B cell (primary cell): ENCODE results near the gene BCL2L13. TPM values are rescaled to one million over a fixed set of nuclear protein-coding genes. Genes with fewer than 3 reads are reported as not detected.

Source experiments
- ATAC-seq: fragments of 200-7000 bp; cut with Tn5 transposase; one replicate; pipeline ENCODE4 v1.10.0; 2021; ENCODE audit warnings: low read depth, mild to moderate bottlenecking, moderate number of reproducible peaks, moderate library complexity
- CTCF ChIA-PET: fragments of 350-600 bp; sonication (Branson Sonifier 250); formaldehyde crosslinking; loops from one replicate; lab custom pipeline; 2021; ENCODE audit warnings: antibody characterized with exemption, inconsistent platforms; lab: Charles Lee
- POLR2A ChIA-PET: fragments of 350-600 bp; sonication (Branson Sonifier 250); formaldehyde crosslinking; loops from one replicate; lab custom pipeline; 2021; ENCODE audit warnings: antibody characterized with exemption; lab: Charles Lee
- DNase-seq: peaks from one replicate; pipeline ENCODE4 v3.0.0; 2013
- H2AFZ ChIP-seq: 2 replicates; pipeline ENCODE4 v1.6.1; 2012; ENCODE audit warnings: mild to moderate bottlenecking, low read depth, low read length; ENCODE audit not compliant: insufficient read depth, poor library complexity, severe bottlenecking
- H3K27ac ChIP-seq, 2 donors: 1 replicate in 1 of 2; 2 replicates in 1 of 2; pipeline ENCODE4 v1.5.1; 2012 to 2013; ENCODE audit warnings: low read length in 2 of 2, mild to moderate bottlenecking in 2 of 2, moderate library complexity in 1 of 2
- H3K27me3 ChIP-seq, 4 experiments: fragments of 200-600 bp in 1 of 4; sonication (generic) in 1 of 4; replicated peaks in 1 of 4; 1 replicate in 2 of 4; 2 replicates in 2 of 4; pipeline versions ENCODE4 v1.6.1 to v1.7.0; 2013 to 2016; ENCODE audit warnings: low read length in 3 of 4, mild to moderate bottlenecking in 2 of 4, mixed read lengths in 1 of 4, moderate library complexity in 1 of 4; ENCODE audit not compliant: insufficient read depth in 4 of 4, control insufficient read depth in 3 of 4; ENCODE audit errors: control extremely low read depth in 1 of 4
- H3K36me3 ChIP-seq, 2 experiments: replicated peaks in 1 of 2; 1 replicate in 1 of 2; 2 replicates in 1 of 2; pipeline versions ENCODE4 v1.6.1 to v1.7.1; 2013; ENCODE audit warnings: low read length in 1 of 2; ENCODE audit not compliant: insufficient read depth in 2 of 2, control insufficient read depth in 1 of 2; ENCODE audit errors: control extremely low read depth in 1 of 2, extremely low read depth in 1 of 2
- H3K4me1 ChIP-seq, 2 donors: fragments of 200-600 bp in 1 of 2; sonication (generic) in 1 of 2; 1 replicate in 1 of 2; 2 replicates in 1 of 2; pipeline versions ENCODE4 v1.5.1 to v1.6.1; 2013 to 2017; ENCODE audit warnings: low read length in 2 of 2; ENCODE audit not compliant: control insufficient read depth in 2 of 2, insufficient read depth in 2 of 2
- H3K4me2 ChIP-seq: replicated peaks from 2 replicates; pipeline ENCODE3; 2012; ENCODE audit warnings: mild to moderate bottlenecking, low read depth, low read length; ENCODE audit not compliant: poor library complexity, severe bottlenecking
- H3K4me3 ChIP-seq, 5 experiments: fragments of 200-600 bp in 1 of 5; sonication (generic) in 1 of 5; 1 replicate in 3 of 5; 2 replicates in 2 of 5; pipeline versions ENCODE4 v1.5.1 to v1.7.0; 2011 to 2016; ENCODE audit warnings: low read length in 4 of 5, mild to moderate bottlenecking in 4 of 5, low read depth in 2 of 5, control low read depth in 1 of 5, moderate library complexity in 1 of 5; ENCODE audit not compliant: insufficient read depth in 1 of 5; ENCODE audit errors: control extremely low read depth in 1 of 5, extremely low read depth in 1 of 5
- H3K79me2 ChIP-seq: fragments of 200-600 bp; sonication (generic); one replicate; pipeline ENCODE4 v1.6.0; 2016; ENCODE audit warnings: low read length; ENCODE audit not compliant: control insufficient read depth, insufficient read depth
- H3K9ac ChIP-seq: fragments of 200-600 bp; sonication (generic); 2 replicates; pipeline ENCODE4 v1.6.1; 2017; ENCODE audit warnings: mild to moderate bottlenecking, low read length, moderate library complexity
- H3K9me3 ChIP-seq, 3 donors: one replicate each; pipeline versions ENCODE4 v1.6.1 to v1.7.1; 2013; ENCODE audit warnings: low read length in 2 of 3; ENCODE audit not compliant: control insufficient read depth in 2 of 3, insufficient read depth in 1 of 3; ENCODE audit errors: control extremely low read depth in 1 of 3
- H4K20me1 ChIP-seq: 2 replicates; pipeline ENCODE4 v1.6.0; 2012; ENCODE audit warnings: mild to moderate bottlenecking, low read length; ENCODE audit not compliant: insufficient read depth, control insufficient read depth, poor library complexity, severe bottlenecking
- H3K27ac Mint-ChIP-seq: one replicate; pipeline ENCODE4 v1.8.0; 2021; ENCODE audit warnings: mixed read lengths
- H3K27me3 Mint-ChIP-seq: one replicate; pipeline ENCODE4 v1.8.0; 2021; ENCODE audit warnings: mixed read lengths
- H3K4me1 Mint-ChIP-seq: one replicate; pipeline ENCODE4 v1.8.0; 2021; ENCODE audit warnings: mixed read lengths
- H3K4me3 Mint-ChIP-seq: one replicate; pipeline ENCODE4 v1.8.0; 2021; ENCODE audit warnings: mixed read lengths
- H3K9me3 Mint-ChIP-seq: one replicate; pipeline ENCODE4 v1.8.0; 2022; ENCODE audit warnings: mixed read lengths; ENCODE audit not compliant: insufficient read depth
- EZH2 ChIP-seq: IDR thresholded peaks from 2 replicates; pipeline ENCODE4 v1.6.1; 2012; ENCODE audit warnings: borderline replicate concordance, low read depth, mild to moderate bottlenecking, moderate library complexity, low read length; ENCODE audit not compliant: insufficient read depth, poor library complexity, severe bottlenecking
- WGBS: methylation state at CpG from one replicate; pipeline ENCODE4 v1.1.5; 2013; ENCODE audit warnings: missing lambda C conversion rate; ENCODE audit not compliant: insufficient coverage; 5-methylcytosine and 5-hydroxymethylcytosine counted together
- intact Hi-C: fragments of 100-400 bp; cut with micrococcal nuclease; formaldehyde crosslinking; loops from one replicate; pipeline ENCODE4 v1.10.0; 2022
- polyA plus RNA-seq: library from polyadenylated mRNA; depleted of rRNA; stranded (reverse); fragments of >200 nt; gene quantifications from 2 replicates; pipeline ENCODE4 v1.2.3, GENCODE V29; 2012
- total RNA-seq, 2 donors: library from RNA; stranded (reverse); fragments of 120-200 nt in 1 of 2; gene quantifications; 1 replicate in 1 of 2; 2 replicates in 1 of 2; pipeline versions ENCODE4 v1.2.3 to v1.2.4, GENCODE V29; 2013 to 2022
- TF ChIP-seq, protein P1 (sequence below): fragments of 200-600 bp; IDR thresholded peaks from one replicate; pipeline ENCODE4 v1.8.0; 2022; ENCODE audit warnings: antibody characterized with exemption, mild to moderate bottlenecking

Gene BCL2L13
- total and polyA plus RNA-seq, 2 donors (not counting 1 experiment from before 2014, with no cell fraction given): 19.2 to 29.9 TPM

- CTCF ChIA-PET: interaction anchor here (0.8 kb wide), 1 partner anchor 10 kb away, joined by 3 read pairs; no protein-coding TSS in a partner anchor
- H3K4me1 ChIP-seq: no peaks in the 10 kb centered on the region
- H3K4me1 Mint-ChIP-seq: peaks cover 1% of the 10 kb centered on the region
- H3K9me3 Mint-ChIP-seq: no peaks in the 10 kb centered on the region
- H2AFZ ChIP-seq: no peak overlapping the region
- H3K27me3 Mint-ChIP-seq: no peaks in the 10 kb centered on the region
- peaks cover 41% of the 10 kb centered on the region for H3K79me2 ChIP-seq
- H4K20me1 ChIP-seq: peaks cover 51% of the 10 kb centered on the region
- TF ChIP-seq EZH2: no peak
- TF ChIP-seq, protein P1, sequence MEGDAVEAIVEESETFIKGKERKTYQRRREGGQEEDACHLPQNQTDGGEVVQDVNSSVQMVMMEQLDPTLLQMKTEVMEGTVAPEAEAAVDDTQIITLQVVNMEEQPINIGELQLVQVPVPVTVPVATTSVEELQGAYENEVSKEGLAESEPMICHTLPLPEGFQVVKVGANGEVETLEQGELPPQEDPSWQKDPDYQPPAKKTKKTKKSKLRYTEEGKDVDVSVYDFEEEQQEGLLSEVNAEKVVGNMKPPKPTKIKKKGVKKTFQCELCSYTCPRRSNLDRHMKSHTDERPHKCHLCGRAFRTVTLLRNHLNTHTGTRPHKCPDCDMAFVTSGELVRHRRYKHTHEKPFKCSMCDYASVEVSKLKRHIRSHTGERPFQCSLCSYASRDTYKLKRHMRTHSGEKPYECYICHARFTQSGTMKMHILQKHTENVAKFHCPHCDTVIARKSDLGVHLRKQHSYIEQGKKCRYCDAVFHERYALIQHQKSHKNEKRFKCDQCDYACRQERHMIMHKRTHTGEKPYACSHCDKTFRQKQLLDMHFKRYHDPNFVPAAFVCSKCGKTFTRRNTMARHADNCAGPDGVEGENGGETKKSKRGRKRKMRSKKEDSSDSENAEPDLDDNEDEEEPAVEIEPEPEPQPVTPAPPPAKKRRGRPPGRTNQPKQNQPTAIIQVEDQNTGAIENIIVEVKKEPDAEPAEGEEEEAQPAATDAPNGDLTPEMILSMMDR: no peak
- H3K9ac ChIP-seq: no peak overlapping the region
- H3K4me3 Mint-ChIP-seq: no peak overlapping the region
- H3K9me3 ChIP-seq: no peaks in the 10 kb centered on the region
- H3K4me2 ChIP-seq: no peak overlapping the region
- DNase-seq: no peak
- peaks cover 2 to 50% of the 10 kb centered on the region in 2 experiments for H3K36me3 ChIP-seq
- H3K27ac ChIP-seq: no peak overlapping the region
- POLR2A ChIA-PET: interaction anchor here (0.6 kb wide), 1 partner anchor 17 kb away, joined by 3 read pairs; no protein-coding TSS in a partner anchor
- no peaks in the 10 kb centered on the region for H3K27me3 ChIP-seq
- H3K27ac Mint-ChIP-seq: no peak overlapping the region
- no peak for ATAC-seq
- H3K4me3 ChIP-seq: no peak overlapping the region
- WGBS: 100% methylated on average over 1 of the region's 3 CpGs
- intact Hi-C loops: no loop called here
These were observed 26.5 kb upstream of the BCL2L13 start for GRCh38 chr22:17612057-17612456.

GRCh38 chr22:17613280-17613679, 25.3 kb upstream of the BCL2L13 start:
- H3K27me3 Mint-ChIP-seq: no peaks in the 10 kb centered on the region
- H3K36me3 ChIP-seq: peaks cover 2 to 45% of the 10 kb centered on the region in 2 experiments
- intact Hi-C loops: no loop called here
- TF ChIP-seq, protein P1: no peak
- TF ChIP-seq EZH2: no peak
- H4K20me1 ChIP-seq: peaks cover 50% of the 10 kb centered on the region
- ATAC-seq: no peak
- H3K27ac ChIP-seq: no peak overlapping the region
- ChIA-PET CTCF (no interaction called here), POLR2A (no interaction called here)
- H2AFZ ChIP-seq: no peak overlapping the region
- no peak overlapping the region for H3K27ac Mint-ChIP-seq
- H3K4me3 ChIP-seq: no peak overlapping the region
- H3K9me3 Mint-ChIP-seq: no peaks in the 10 kb centered on the region
- H3K9me3 ChIP-seq: no peaks in the 10 kb centered on the region
- no peak overlapping the region for H3K9ac ChIP-seq
- H3K4me1 ChIP-seq: no peaks in the 10 kb centered on the region
- H3K79me2 ChIP-seq: peaks cover 45% of the 10 kb centered on the region
- WGBS: 100% methylated on average over 1 of the region's 7 CpGs
- DNase-seq: no peak
- H3K27me3 ChIP-seq: no peaks in the 10 kb centered on the region
- H3K4me1 Mint-ChIP-seq: peaks cover 1% of the 10 kb centered on the region
- no peak overlapping the region for H3K4me2 ChIP-seq
- H3K4me3 Mint-ChIP-seq: no peak overlapping the region
